ENCODE measurements around the gene GPI. TPM values are rescaled to one million over a fixed set of nuclear protein-coding genes. Genes with fewer than 3 reads are reported as not detected.

Gene GPI
- total RNA-seq, 1 donor: 102 TPM

GRCh38 chr19:34350161-34350561 is 14.8 kb upstream of the GPI start:
- TF ChIP-seq CTCF (IDR thresholded peaks at IDR 0.05; ENCODE audit: insufficient read depth, low read depth, low read length): no peak
- no peak overlapping the region for H3K4me3 ChIP-seq (ENCODE audit: low read depth, low read length)
- DNase-seq (ENCODE audit: low read depth): no peak

GRCh38 chr19:34351382-34351826 is 13.6 kb upstream of the GPI start:
- no peak overlapping the region for H3K4me3 ChIP-seq (ENCODE audit: low read depth, low read length)
- no peak for DNase-seq (ENCODE audit: low read depth)
- no peak for TF ChIP-seq CTCF (IDR thresholded peaks at IDR 0.05; ENCODE audit: insufficient read depth, low read depth, low read length)

GRCh38 chr19:34353546-34353945 is 11.4 kb upstream of the GPI start:
- TF ChIP-seq CTCF (IDR thresholded peaks at IDR 0.05; ENCODE audit: insufficient read depth, low read depth, low read length): no peak
- DNase-seq (ENCODE audit: low read depth): no peak

GRCh38 chr19:34355201-34355600 is 9.8 kb upstream of the GPI start:
- H3K4me3 ChIP-seq (ENCODE audit: low read depth, low read length): no peak overlapping the region
- no peak for TF ChIP-seq CTCF (IDR thresholded peaks at IDR 0.05; ENCODE audit: insufficient read depth, low read depth, low read length)
- DNase-seq (ENCODE audit: low read depth): no peak

More at GRCh38 chr19:34353546-34353945, 11.4 kb upstream of the GPI start:
- no peak overlapping the region for H3K4me3 ChIP-seq (ENCODE audit: low read depth, low read length)

GRCh38 chr19:34356875-34357274 is 8.1 kb upstream of the GPI start:
- no peak for TF ChIP-seq CTCF (IDR thresholded peaks at IDR 0.05; ENCODE audit: insufficient read depth, low read depth, low read length)
- no peak overlapping the region for H3K4me3 ChIP-seq (ENCODE audit: low read depth, low read length)
- DNase-seq (ENCODE audit: low read depth): no peak

GRCh38 chr19:34357431-34357830 is 7.6 kb upstream of the GPI start:
- no peak for TF ChIP-seq CTCF (IDR thresholded peaks at IDR 0.05; ENCODE audit: insufficient read depth, low read depth, low read length)
- H3K4me3 ChIP-seq (ENCODE audit: low read depth, low read length): no peak overlapping the region
- no peak for DNase-seq (ENCODE audit: low read depth)

All from fibroblast of villous mesenchyme (primary cell).